GM12873 (cell line): ENCODE results near the gene FHDC1.

Source experiments
- CTCF ChIP-seq: IDR thresholded peaks from 2 replicates; pipeline ENCODE4 v1.5.1; 2012; ENCODE audit warnings: low read depth, mild to moderate bottlenecking, moderate library complexity, low read length, control low read depth; ENCODE audit not compliant: insufficient read depth; ENCODE audit errors: missing control alignments

Gene FHDC1

GRCh38 chr4:152998861-152999260 is 62.7 kb downstream of the FHDC1 start:
- no peak for TF ChIP-seq CTCF

GRCh38 chr4:152999346-153000075 is 63.4 kb downstream of the FHDC1 start:
- no peak for TF ChIP-seq CTCF

- TF ChIP-seq CTCF, result no peak
Measured at GRCh38 chr4:153000076-153000420, 63.9 kb downstream of the FHDC1 start.

- TF ChIP-seq CTCF, result no peak
Measured at GRCh38 chr4:153001626-153002025, 65.5 kb downstream of the FHDC1 start.

- no peak for TF ChIP-seq CTCF
Measured at GRCh38 chr4:153002110-153002509, 66.0 kb downstream of the FHDC1 start.

GRCh38 chr4:153004081-153004850 is 68.1 kb downstream of the FHDC1 start:
- no peak for TF ChIP-seq CTCF

- TF ChIP-seq CTCF, result no peak
Measured at GRCh38 chr4:153005899-153006381, 69.8 kb downstream of the FHDC1 start.
